Measurements from ENCODE around the gene RFWD3. TPM values are rescaled to one million over a fixed set of nuclear protein-coding genes. Genes with fewer than 3 reads are reported as not detected.

Gene RFWD3
- total and polyA plus RNA-seq, 12 donors = 1.8 to 10.2 (median 5.6) TPM

- WGBS, 2 donors = 78 to 79% methylated on average over 6 of the region's 6 CpGs
- Histone ChIP-seq H3K36me3 (no peaks in the 10 kb centered on the region), H3K27me3 (no peaks in the 10 kb centered on the region), H3K4me1 (peaks cover 0 to 41% (median 28%) of the 10 kb centered on the region in 9 donors), H3K27ac (peak overlapping the region in 1 of 10 donors; percentile 96), H3K9me3 (no peaks in the 10 kb centered on the region), H3K4me3 (no peak overlapping the region)
- no peak for TF ChIP-seq CTCF (IDR thresholded peaks at IDR 0.05)
- DNase-seq (no peak), ATAC-seq (no peak)
- intact Hi-C loops (cut with DNase I) = loop anchor here in 5 of 10 donors (5.0 to 10.0 kb wide), 3 partner anchors 103 to 123 kb away; no protein-coding TSS in a partner anchor
Observed at GRCh38 chr16:74607962-74608356, 58.7 kb downstream of the RFWD3 start.

- H3K9me3 ChIP-seq = no peaks in the 10 kb centered on the region
- no peaks in the 10 kb centered on the region for H3K36me3 ChIP-seq
- 19 to 20% methylated on average over 14 of the region's 14 CpGs for WGBS, 2 donors
- no peak for DNase-seq
- no peak for TF ChIP-seq CTCF (IDR thresholded peaks at IDR 0.05)
- intact Hi-C loops (cut with DNase I) = loop anchor here in 5 of 10 donors (5.0 to 10.0 kb wide), 3 partner anchors 103 to 123 kb away; no protein-coding TSS in a partner anchor
- peak in 1 of 8 donors; percentile 43 for ATAC-seq
- H3K4me1 ChIP-seq = peaks cover 0 to 46% (median 31%) of the 10 kb centered on the region in 9 donors
- peak overlapping the region; percentile 80 to 100 (median 96) for H3K4me3 ChIP-seq
- no peaks in the 10 kb centered on the region for H3K27me3 ChIP-seq
- H3K27ac ChIP-seq = peak overlapping the region; percentile 85 to 98 (median 96)
Observed at GRCh38 chr16:74607310-74607961, 59.2 kb downstream of the RFWD3 start.

- DNase-seq (peak; percentile 91 to 94), ATAC-seq (peak; percentile 97 to 99 (median 98))
- H3K27ac ChIP-seq = peak within 1 kb of the TSS; percentile 85 to 98 (median 96)
- intact Hi-C loops (cut with DNase I) = loop anchor here in 5 of 10 donors (5.0 to 10.0 kb wide), 3 partner anchors 102 to 122 kb away; no protein-coding TSS in a partner anchor
- H3K4me3 ChIP-seq = peak within 1 kb of the TSS; percentile 80 to 100 (median 96)
- H3K27me3 ChIP-seq = no peaks in the 10 kb centered on the region
- peaks cover 0 to 53% (median 38%) of the 10 kb centered on the region in 9 donors for H3K4me1 ChIP-seq
- WGBS, 2 donors = 0 to 1% methylated on average over 77 of the region's 77 CpGs
- H3K9me3 ChIP-seq = no peaks in the 10 kb centered on the region
- H3K36me3 ChIP-seq = no peaks in the 10 kb centered on the region
- peak in 2 of 9 donors; percentile 5 to 11 for TF ChIP-seq CTCF (IDR thresholded peaks at IDR 0.05)
Observed at GRCh38 chr16:74606521-74607309, 60.0 kb downstream of the RFWD3 start, which contains the start of gene GLG1. Gene GLG1 (minus strand): TSS chr16:74607114. CDS start chr16:74607094, 20 bp downstream.

Measured in heart right ventricle (tissue), 16 donors.